ENCODE results near the gene AOAH. TPM values are rescaled to one million over a fixed set of nuclear protein-coding genes. Genes with fewer than 3 reads are reported as not detected.
A peak's percentile ranks its signal among the peaks of the same experiment; 100 is the strongest.

AOAH gene
- total and polyA plus RNA-seq, 2 of the 4 experiments (the other 2 are of a cell fraction): not detected

- intact Hi-C loops (cut with micrococcal nuclease) (no loop called here), in situ Hi-C loops (cut with MboI; ENCODE audit: low sequenced_read_pairs) (no loop called here), dilution Hi-C loops (cut with HindIII; ENCODE audit: low sequenced_read_pairs, unreplicated experiment) (no loop called here)
- Histone ChIP-seq H4K20me1 (ENCODE audit: insufficient read depth, low read length) (no peaks in the 10 kb centered on the region), H3K36me3 (ENCODE audit: control insufficient read depth, insufficient read depth, low read length) (no peaks in the 10 kb centered on the region), H2BK15ac (ENCODE audit: low read depth, low read length) (no peak overlapping the region), H2BK20ac (ENCODE audit: low read depth, low read length) (no peak overlapping the region), H3K18ac (ENCODE audit: low read depth, low read length) (no peak overlapping the region), H3K4ac (ENCODE audit: low read depth, low read length) (no peak overlapping the region), H2AK5ac (ENCODE audit: low read depth, low read length) (no peak overlapping the region), H3K56ac (ENCODE audit: extremely low read depth, insufficient read depth, low read length) (no peak overlapping the region), H3K14ac (replicated peaks; ENCODE audit: low read depth, low read length) (no peak overlapping the region), H3K79me1 (ENCODE audit: low read depth in 1 of 2, low read length in 2 of 2) (no peaks in the 10 kb centered on the region), H3K23ac (ENCODE audit: low read depth, low read length) (no peak overlapping the region), H3K9ac (ENCODE audit: low read depth, low read length) (no peak overlapping the region), H3K27ac (ENCODE audit: insufficient read depth, low read length) (no peak overlapping the region), H3K27me3 (ENCODE audit: control insufficient read depth, insufficient read depth, low read length) (peaks cover 4% of the 10 kb centered on the region; the same call in 1 of the 2 replicates), H3K4me2 (ENCODE audit: low read depth, low read length) (no peak overlapping the region), H2BK120ac (ENCODE audit: low read depth, low read length) (no peak overlapping the region), H4K91ac (ENCODE audit: insufficient read depth, low read depth, low read length) (no peak overlapping the region), H2BK5ac (ENCODE audit: low read depth, low read length, poor library complexity, severe bottlenecking) (no peak overlapping the region), H3K9me3 (ENCODE audit: control insufficient read depth, insufficient read depth, low read length) (no peaks in the 10 kb centered on the region), H4K8ac (ENCODE audit: low read depth in 2 of 2, low read length in 2 of 2) (no peak overlapping the region), H4K5ac (ENCODE audit: low read depth, low read length) (no peak overlapping the region), H3K9me1 (ENCODE audit: insufficient read depth, low read length) (peaks cover 9% of the 10 kb centered on the region; the same call in 1 of the 2 replicates), H2AFZ (replicated peaks; ENCODE audit: low read length, poor library complexity) (no peak overlapping the region), H3K4me1 (ENCODE audit: control insufficient read depth, insufficient read depth, low read length) (peaks cover 7% of the 10 kb centered on the region), H2AK9ac (replicated peaks; ENCODE audit: low read depth, low read length, poor library complexity) (peak overlapping the region; percentile 65), H3K4me3 (ENCODE audit: insufficient read depth, low read depth, low read length) (no peak overlapping the region)
- ATAC-seq (ENCODE audit: low read depth) (no peak), DNase-seq (no peak)
- BruUV-seq (replicated peaks): no TSS peak
- CTCF ChIA-PET: no interaction called here
- WGBS, 2 experiments (ENCODE audit: extremely low coverage in 2 of 2, insufficient read length in 1 of 2): 75% methylated on average over 4 of the region's 7 CpGs; no CpG with 5 or more reads in 1 of the 2 experiments
- POLR2A ChIA-PET (ENCODE audit: unreplicated experiment): no interaction called here
- TF ChIP-seq CHD1 (IDR thresholded peaks at IDR 0.05; ENCODE audit: low read depth, low read length) (no peak), CTCF (conservative IDR thresholded peaks at IDR 0.05; ENCODE audit: low read depth, low read length) (no peak), SMC3 (IDR thresholded peaks at IDR 0.05; ENCODE audit: low read depth, low read length) (no peak)
Observed at GRCh38 chr7:36531951-36532350, 192.3 kb downstream of the AOAH start.

All from IMR-90 (cell line).